Endothelial cell of umbilical vein (primary cell): ENCODE results near the gene BMPR1A. TPM values are rescaled to one million over a fixed set of nuclear protein-coding genes. Genes with fewer than 3 reads are reported as not detected.

Experiments
- BruUV-seq: library from RNA; stranded (reverse); fragments of 400-500 nt; replicated peaks from 2 replicates; lab custom pipeline; 2021; lab: Mats Ljungman, UMichigan
- CTCF ChIA-PET: fragments of 300-600, 350-600 bp; sonication (Branson Sonifier 250); formaldehyde crosslinking; loops from one replicate; lab custom pipeline; 2021; ENCODE audit warnings: antibody characterized with exemption, inconsistent platforms; lab: Charles Lee
- POLR2A ChIA-PET: fragments of 300-600, 350-600 bp; sonication (Branson Sonifier 250); formaldehyde crosslinking; loops from one replicate; lab custom pipeline; 2021; ENCODE audit warnings: antibody characterized with exemption, inconsistent platforms; lab: Charles Lee
- DNase-seq: peaks from one replicate; pipeline ENCODE4 v3.0.0-alpha.2; 2011; ENCODE audit warnings: low read depth, low spot score
- FAIRE-seq: peaks from 2 replicates; lab custom pipeline; 2011; peaks lifted over from hg19 to GRCh38; lab: Jason Lieb, UNC
- H2AFZ ChIP-seq: 2 replicates; pipeline ENCODE4 v1.6.0; 2012; ENCODE audit warnings: low read depth, low read length, control low read depth, inconsistent platforms
- H3K27ac ChIP-seq: 2 replicates; pipeline ENCODE4 v1.5.1; 2011; ENCODE audit warnings: low read depth, mild to moderate bottlenecking, control low read depth, low read length, moderate library complexity; ENCODE audit not compliant: insufficient read depth
- H3K27me3 ChIP-seq, 2 experiments: 2 replicates each; pipeline versions ENCODE4 v1.6.0 to v1.6.1; 2011; ENCODE audit warnings: low read length in 2 of 2, mixed read lengths in 1 of 2; ENCODE audit not compliant: control insufficient read depth in 2 of 2, insufficient read depth in 2 of 2
- H3K36me3 ChIP-seq, 2 experiments: 2 replicates in 1 of 2; 3 replicates in 1 of 2; pipeline ENCODE4 v1.5.1; 2011; ENCODE audit warnings: low read length in 2 of 2, mild to moderate bottlenecking in 1 of 2, moderate library complexity in 1 of 2; ENCODE audit not compliant: control insufficient read depth in 2 of 2, insufficient read depth in 2 of 2; ENCODE audit errors: extremely low read depth in 1 of 2
- H3K4me1 ChIP-seq: 3 replicates; pipeline ENCODE4 v1.5.1; 2011; ENCODE audit warnings: mild to moderate bottlenecking, low read length; ENCODE audit not compliant: control insufficient read depth, insufficient read depth; ENCODE audit errors: extremely low read depth
- H3K4me2 ChIP-seq: 2 replicates; pipeline ENCODE4 v1.6.1; 2011; ENCODE audit warnings: low read length, control low read depth, mixed read lengths; ENCODE audit not compliant: insufficient read depth
- H3K4me3 ChIP-seq, 3 experiments: fragments of 200-600 bp in 1 of 3; sonication (generic), shearing (Covaris generic) in 1 of 3; replicated peaks in 1 of 3; 2 replicates each; pipeline ENCODE4 v1.5.1; 2011 to 2016; ENCODE audit warnings: control low read depth in 3 of 3, low read length in 3 of 3, mild to moderate bottlenecking in 2 of 3, inconsistent platforms in 1 of 3, low read depth in 1 of 3, moderate library complexity in 1 of 3; ENCODE audit not compliant: insufficient read depth in 1 of 3
- H3K79me2 ChIP-seq: 2 replicates; pipeline ENCODE4 v1.6.0; 2012; ENCODE audit warnings: low read length, inconsistent platforms; ENCODE audit not compliant: control insufficient read depth, insufficient read depth
- H3K9ac ChIP-seq: replicated peaks from 2 replicates; pipeline ENCODE3; 2011; ENCODE audit warnings: low read length, control low read depth; ENCODE audit not compliant: insufficient read depth; ENCODE audit errors: extremely low read depth
- H3K9me1 ChIP-seq: replicated peaks from 3 replicates; pipeline ENCODE4 v1.6.0; 2011; ENCODE audit warnings: mild to moderate bottlenecking, low read length; ENCODE audit not compliant: control insufficient read depth, insufficient read depth; ENCODE audit errors: extremely low read depth
- H3K9me3 ChIP-seq: replicated peaks from 2 replicates; pipeline ENCODE4 v1.5.1; 2012; ENCODE audit warnings: low read length, inconsistent platforms; ENCODE audit not compliant: control insufficient read depth, insufficient read depth
- H4K20me1 ChIP-seq: replicated peaks from 2 replicates; pipeline ENCODE3; 2011; ENCODE audit warnings: mild to moderate bottlenecking, low read length; ENCODE audit not compliant: control insufficient read depth, insufficient read depth; ENCODE audit errors: extremely low read depth
- CTCF ChIP-seq, 2 donors: IDR thresholded peaks; 1 replicate in 1 of 2; 2 replicates in 1 of 2; pipeline ENCODE4 v1.5.1; 2011; ENCODE audit warnings: low read length in 2 of 2, mild to moderate bottlenecking in 2 of 2, moderate library complexity in 2 of 2, control low read depth in 1 of 2, inconsistent platforms in 1 of 2, low read depth in 1 of 2; ENCODE audit not compliant: insufficient read depth in 1 of 2; ENCODE audit errors: extremely low read depth in 1 of 2
- EZH2 ChIP-seq: IDR thresholded peaks from 2 replicates; pipeline ENCODE4 v1.6.1; 2012; ENCODE audit warnings: borderline replicate concordance, low read depth, mild to moderate bottlenecking, moderate library complexity, low read length, inconsistent platforms; ENCODE audit not compliant: severe bottlenecking
- FOS ChIP-seq: IDR thresholded peaks from 2 replicates; pipeline ENCODE4 v1.6.1; 2011; ENCODE audit warnings: mild to moderate bottlenecking, low read length, moderate library complexity, borderline replicate concordance; ENCODE audit not compliant: insufficient read depth
- GATA2 ChIP-seq: IDR thresholded peaks from 2 replicates; pipeline ENCODE4 v1.7.0; 2011; ENCODE audit warnings: low read depth, mild to moderate bottlenecking, moderate library complexity, mixed read lengths, low read length; ENCODE audit not compliant: insufficient read length, insufficient read depth
- JUN ChIP-seq: IDR thresholded peaks from 2 replicates; pipeline ENCODE4 v1.6.1; 2011; ENCODE audit warnings: borderline replicate concordance, low read depth; ENCODE audit not compliant: insufficient read length, insufficient read depth
- MYC ChIP-seq: IDR thresholded peaks from one replicate; pipeline ENCODE4 v1.6.1; 2011; ENCODE audit warnings: mild to moderate bottlenecking, low read depth, low read length
- POLR2A ChIP-seq: IDR thresholded peaks from 2 replicates; pipeline ENCODE4 v1.6.1; 2012; ENCODE audit warnings: low read depth, mild to moderate bottlenecking, control low read depth, low read length
- POLR2AphosphoS5 ChIP-seq: IDR thresholded peaks from 2 replicates; pipeline ENCODE4 v1.6.1; 2012; ENCODE audit warnings: low read depth, mild to moderate bottlenecking, control low read depth, low read length, moderate library complexity; ENCODE audit not compliant: insufficient read depth
- dilution Hi-C: fragments of 300-500 bp; cut with MboI; formaldehyde crosslinking; loops from one replicate; pipeline ENCODE4 v1.15.0; 2019; ENCODE audit warnings: low sequenced_read_pairs; ENCODE audit not compliant: extremely low pct_ligation_motif_present
- intact Hi-C: fragments of 100-400 bp; cut with micrococcal nuclease; formaldehyde crosslinking; loops from one replicate; pipeline ENCODE4 v1.10.0; 2022
- polyA plus RNA-seq, 4 experiments: library from polyadenylated mRNA; depleted of rRNA in 3 of 4; stranded (reverse) in 3 of 4; unstranded in 1 of 4; fragments of >200 nt; gene quantifications; 2 replicates each; pipeline versions ENCODE4 v1.2.1 to v1.2.3, GENCODE V29; 2011 to 2012; ENCODE audit warnings: missing spikeins in 1 of 4
- total RNA-seq: library from RNA; stranded (reverse); gene quantifications from 2 replicates; pipeline ENCODE4 v1.2.3, GENCODE V29; 2021
- TF ChIP-seq, protein P1 (sequence below): IDR thresholded peaks from 2 replicates; pipeline ENCODE4 v1.6.1; 2011; ENCODE audit not compliant: insufficient read depth, insufficient read length

Gene BMPR1A
- total and polyA plus RNA-seq, 2 donors (not counting 3 experiments of a cell fraction or from before 2014, with no cell fraction given) = not detected

DNA sequence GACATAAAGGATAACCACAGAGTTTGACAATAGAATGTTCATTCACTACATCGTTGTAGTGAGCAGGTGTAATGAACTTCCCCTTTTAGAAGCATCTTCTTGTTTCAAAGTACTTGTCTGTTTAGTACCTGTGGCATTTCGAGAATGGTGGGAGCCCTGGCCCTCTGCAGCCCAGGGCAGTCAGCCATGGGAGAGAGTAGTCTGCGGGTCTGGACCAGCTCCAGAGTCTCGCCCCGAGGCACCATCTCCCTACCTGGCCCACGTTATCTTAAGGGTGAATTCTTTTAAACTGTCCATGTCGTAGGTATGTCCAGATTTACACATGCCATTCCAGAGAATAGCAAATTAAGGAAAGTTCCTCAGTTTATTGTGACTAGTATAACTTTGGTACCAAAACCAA lies 99.7 kb downstream of the BMPR1A start:
- no peak for DNase-seq

More for the DNA sequence above, 99.7 kb downstream of the BMPR1A start:
- no peak for FAIRE-seq
- intact Hi-C loops (no loop called here), dilution Hi-C loops (no loop called here)
- Histone ChIP-seq H3K9me3 (no peaks in the 10 kb centered on the region), H3K4me2 (no peak overlapping the region), H2AFZ (no peak overlapping the region), H3K79me2 (no peaks in the 10 kb centered on the region), H3K4me1 (no peaks in the 10 kb centered on the region), H3K27ac (no peak overlapping the region), H3K36me3 (no peaks in the 10 kb centered on the region), H3K27me3 (peaks cover 21 to 40% of the 10 kb centered on the region in 2 experiments), H3K9ac (no peak overlapping the region), H3K4me3 (no peak overlapping the region), H4K20me1 (no peaks in the 10 kb centered on the region), H3K9me1 (no peaks in the 10 kb centered on the region)
- TF ChIP-seq EZH2 (no peak), MYC (no peak), POLR2AphosphoS5 (no peak), FOS (no peak), GATA2 (no peak), POLR2A (no peak), CTCF (IDR thresholded peaks at IDR 0.05; ENCODE audit: extremely low read depth in 1 of 2, insufficient read depth in 1 of 2, low read depth in 1 of 2, low read length in 2 of 2) (no peak), JUN (no peak)
- TF ChIP-seq, protein P1, sequence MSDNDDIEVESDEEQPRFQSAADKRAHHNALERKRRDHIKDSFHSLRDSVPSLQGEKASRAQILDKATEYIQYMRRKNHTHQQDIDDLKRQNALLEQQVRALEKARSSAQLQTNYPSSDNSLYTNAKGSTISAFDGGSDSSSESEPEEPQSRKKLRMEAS = no peak
- ChIA-PET CTCF (no interaction called here), POLR2A (no interaction called here)
- BruUV-seq = no TSS peak
